MCF 10A (cell line): ENCODE measurements around the gene CDYL. TPM values are rescaled to one million over a fixed set of nuclear protein-coding genes. Genes with fewer than 3 reads are reported as not detected.

ENCODE experiments used
- BruUV-seq: library from RNA; stranded (reverse); fragments of 400-500 nt; replicated peaks from 2 replicates; lab custom pipeline; 2021; lab: Mats Ljungman, UMichigan
- CTCF ChIA-PET: fragments of 300-600 bp; sonication (Branson Sonifier 250); formaldehyde crosslinking; extraction: SDS; loops from one replicate; lab custom pipeline; 2021; ENCODE audit warnings: antibody characterized with exemption, inconsistent platforms; lab: Yijun Ruan, JAX
- POLR2A ChIA-PET: fragments of 300-600, 350-650 bp; sonication (Branson Sonifier 250); formaldehyde crosslinking; extraction: SDS; loops from one replicate; lab custom pipeline; 2020; ENCODE audit warnings: antibody characterized with exemption, inconsistent platforms; lab: Yijun Ruan, JAX
- DNase-seq: peaks from one replicate; pipeline ENCODE4 v3.0.0-alpha.2; 2018; ENCODE audit not compliant: unreplicated experiment
- H3K27ac Mint-ChIP-seq: one replicate; pipeline ENCODE4 v1.8.0; 2022; ENCODE audit warnings: mild to moderate bottlenecking, low read depth, mixed read lengths; ENCODE audit not compliant: unreplicated experiment
- H3K27me3 Mint-ChIP-seq: one replicate; pipeline ENCODE4 v1.8.0; 2022; ENCODE audit warnings: mixed read lengths; ENCODE audit not compliant: insufficient read depth, unreplicated experiment
- H3K36me3 Mint-ChIP-seq: one replicate; pipeline ENCODE4 v1.8.0; 2022; ENCODE audit warnings: mild to moderate bottlenecking, moderate library complexity, mixed read lengths; ENCODE audit not compliant: insufficient read depth, unreplicated experiment
- H3K4me1 Mint-ChIP-seq: one replicate; pipeline ENCODE4 v1.8.0; 2022; ENCODE audit warnings: mixed read lengths; ENCODE audit not compliant: insufficient read depth, unreplicated experiment
- H3K4me3 Mint-ChIP-seq: one replicate; pipeline ENCODE4 v1.8.0; 2022; ENCODE audit warnings: mild to moderate bottlenecking, moderate library complexity, mixed read lengths; ENCODE audit not compliant: unreplicated experiment
- H3K9me3 Mint-ChIP-seq: one replicate; pipeline ENCODE4 v1.8.0; 2022; ENCODE audit warnings: mixed read lengths; ENCODE audit not compliant: unreplicated experiment
- intact Hi-C: fragments of 100-400 bp; cut with micrococcal nuclease; formaldehyde crosslinking; loops from 2 replicates; pipeline ENCODE4 v1.14.1; 2022
- total RNA-seq: library from RNA; stranded (reverse); gene quantifications from 2 replicates; pipeline ENCODE4 v1.2.3, GENCODE V29; 2022
- TF ChIP-seq, protein P1 (sequence below): fragments of 200-600 bp; IDR thresholded peaks from one replicate; pipeline ENCODE4 v1.8.0; 2022; ENCODE audit warnings: antibody characterized with exemption, mild to moderate bottlenecking; ENCODE audit not compliant: unreplicated experiment

CDYL gene
- total RNA-seq, 1 experiment from 2014 or later = 48.9 TPM

DNA sequence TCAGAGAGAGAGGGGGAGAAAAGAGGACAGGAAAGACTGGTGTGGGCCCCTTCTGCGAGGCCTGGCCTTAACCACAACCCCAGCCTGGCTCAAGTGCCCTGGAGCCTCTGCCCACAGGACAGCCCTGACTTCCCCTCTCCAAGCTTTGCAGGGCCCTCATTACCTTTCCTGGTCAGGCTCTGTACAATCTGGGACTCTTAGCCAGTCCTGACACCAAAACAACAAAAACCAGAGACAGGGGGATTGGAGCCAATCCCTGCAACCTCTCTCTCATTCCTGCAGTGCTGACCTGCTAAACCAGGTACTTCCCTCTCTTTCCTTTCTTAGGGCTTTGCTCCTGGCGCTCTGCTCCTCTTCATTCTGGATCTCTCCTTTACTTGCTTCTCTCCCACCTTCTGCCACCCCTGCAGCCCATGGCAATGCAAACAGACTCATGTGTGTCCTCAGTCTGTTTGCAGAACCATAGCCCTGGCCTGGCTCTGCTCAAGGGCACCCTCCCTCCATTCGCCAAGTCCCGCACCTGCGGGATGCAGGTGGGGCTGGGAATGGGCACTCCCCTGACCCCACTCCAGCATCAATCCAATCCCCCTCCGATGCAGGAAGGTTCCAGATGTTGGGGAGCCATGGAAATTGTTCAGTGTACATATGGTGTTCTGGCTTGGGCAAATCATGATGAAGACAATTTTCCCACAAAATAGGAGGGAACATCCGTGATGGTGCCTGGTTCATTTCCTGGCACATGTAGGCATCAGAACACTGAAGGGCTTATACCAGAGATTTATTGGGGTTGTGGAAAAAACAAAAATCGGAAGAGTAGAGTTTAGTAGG, 189.6 kb downstream of the CDYL start:
- intact Hi-C loops = no loop called here
- TF ChIP-seq, protein P1, sequence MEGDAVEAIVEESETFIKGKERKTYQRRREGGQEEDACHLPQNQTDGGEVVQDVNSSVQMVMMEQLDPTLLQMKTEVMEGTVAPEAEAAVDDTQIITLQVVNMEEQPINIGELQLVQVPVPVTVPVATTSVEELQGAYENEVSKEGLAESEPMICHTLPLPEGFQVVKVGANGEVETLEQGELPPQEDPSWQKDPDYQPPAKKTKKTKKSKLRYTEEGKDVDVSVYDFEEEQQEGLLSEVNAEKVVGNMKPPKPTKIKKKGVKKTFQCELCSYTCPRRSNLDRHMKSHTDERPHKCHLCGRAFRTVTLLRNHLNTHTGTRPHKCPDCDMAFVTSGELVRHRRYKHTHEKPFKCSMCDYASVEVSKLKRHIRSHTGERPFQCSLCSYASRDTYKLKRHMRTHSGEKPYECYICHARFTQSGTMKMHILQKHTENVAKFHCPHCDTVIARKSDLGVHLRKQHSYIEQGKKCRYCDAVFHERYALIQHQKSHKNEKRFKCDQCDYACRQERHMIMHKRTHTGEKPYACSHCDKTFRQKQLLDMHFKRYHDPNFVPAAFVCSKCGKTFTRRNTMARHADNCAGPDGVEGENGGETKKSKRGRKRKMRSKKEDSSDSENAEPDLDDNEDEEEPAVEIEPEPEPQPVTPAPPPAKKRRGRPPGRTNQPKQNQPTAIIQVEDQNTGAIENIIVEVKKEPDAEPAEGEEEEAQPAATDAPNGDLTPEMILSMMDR = no peak
- no peaks in the 10 kb centered on the region for H3K9me3 Mint-ChIP-seq
- CTCF ChIA-PET = no interaction called here
- DNase-seq = no peak
- POLR2A ChIA-PET = no interaction called here
- no peaks in the 10 kb centered on the region for H3K36me3 Mint-ChIP-seq
- H3K27me3 Mint-ChIP-seq = no peaks in the 10 kb centered on the region
- no peak overlapping the region for H3K4me3 Mint-ChIP-seq
- H3K4me1 Mint-ChIP-seq = no peaks in the 10 kb centered on the region
- BruUV-seq = no TSS peak
- H3K27ac Mint-ChIP-seq = no peak overlapping the region

DNA sequence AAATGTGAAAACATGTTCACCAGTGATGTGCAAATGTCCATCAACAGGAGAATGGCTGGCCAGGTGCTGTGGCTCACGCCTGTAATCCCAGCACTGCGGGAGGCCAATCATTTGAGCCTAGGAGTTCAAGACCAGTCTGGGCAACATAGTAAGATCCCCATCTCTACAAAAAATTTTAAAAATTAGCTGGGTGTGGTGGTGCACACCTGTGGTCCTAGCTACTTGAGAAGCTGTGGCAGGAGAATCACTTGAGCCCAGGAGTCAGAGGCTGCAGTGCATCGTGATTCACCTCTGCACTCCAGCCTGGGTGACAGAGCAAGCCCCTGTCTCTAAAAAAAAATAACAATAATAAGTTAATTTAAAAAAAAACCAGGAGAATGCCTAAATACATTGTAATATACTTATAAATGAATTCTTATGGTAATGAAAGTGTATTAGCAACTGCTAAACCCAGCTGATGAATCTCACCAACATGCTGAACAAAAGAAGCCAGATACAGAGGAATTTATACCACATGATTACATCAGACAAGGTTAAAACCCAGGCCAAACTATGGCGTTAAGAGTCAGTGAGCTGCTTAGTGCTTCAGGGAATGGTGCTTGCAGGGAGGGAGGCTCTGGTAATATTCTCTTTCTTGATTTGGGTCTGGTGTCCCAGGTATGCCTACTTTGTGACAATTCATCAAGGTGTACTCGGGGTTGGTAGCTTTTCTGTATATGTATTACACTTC, 191.3 kb downstream of the CDYL start:
- Mint-ChIP-seq H3K27ac (no peak overlapping the region), H3K27me3 (no peaks in the 10 kb centered on the region), H3K4me3 (no peak overlapping the region), H3K9me3 (no peaks in the 10 kb centered on the region), H3K4me1 (no peaks in the 10 kb centered on the region), H3K36me3 (no peaks in the 10 kb centered on the region)
- intact Hi-C loops = no loop called here
- TF ChIP-seq, protein P1 = no peak
- no TSS peak for BruUV-seq
- ChIA-PET POLR2A (interaction anchor here (0.6 to 0.9 kb wide), 3 partner anchors 11 to 20 kb away, joined by 3 read pairs; no protein-coding TSS in a partner anchor), CTCF (no interaction called here)
- no peak for DNase-seq

DNA sequence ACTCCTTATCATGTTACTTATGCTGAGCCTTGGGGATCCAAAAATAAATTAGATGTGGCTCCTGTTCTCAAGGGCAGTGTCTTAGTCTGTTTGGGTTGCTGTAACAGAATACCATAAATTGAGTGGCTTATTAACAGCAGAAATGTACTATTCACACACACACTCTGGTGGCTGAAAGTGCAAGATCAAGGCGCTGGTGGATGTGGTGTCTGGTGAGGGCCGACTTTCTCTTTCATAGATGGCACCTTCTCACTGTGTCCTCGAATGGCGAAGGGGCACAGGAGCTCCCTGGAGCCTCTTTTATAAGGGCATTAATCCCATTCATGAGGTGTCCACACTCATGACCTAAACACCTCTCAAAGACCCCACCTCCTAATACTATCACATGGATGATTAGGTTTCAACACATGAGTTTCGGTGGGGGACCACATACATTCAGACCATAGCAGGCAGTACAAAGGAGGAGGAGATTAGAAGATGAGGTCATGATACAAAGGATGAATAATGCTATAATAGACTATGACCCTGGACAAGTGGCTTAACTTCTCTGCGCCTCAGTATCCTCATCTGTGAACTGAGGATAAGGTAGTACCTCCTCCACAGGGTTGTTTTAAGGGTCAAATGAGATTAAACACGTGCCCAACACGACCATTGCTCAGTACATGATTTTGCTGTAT, 193.5 kb downstream of the CDYL start:
- ChIA-PET POLR2A (interaction anchor here (0.6 to 0.7 kb wide), 2 partner anchors 250 to 712 kb away, joined by 3 read pairs; no protein-coding TSS in a partner anchor), CTCF (no interaction called here)
- no peak overlapping the region for H3K27ac Mint-ChIP-seq
- H3K36me3 Mint-ChIP-seq = no peaks in the 10 kb centered on the region
- H3K4me1 Mint-ChIP-seq = no peaks in the 10 kb centered on the region
- no TSS peak for BruUV-seq
- TF ChIP-seq, protein P1 = no peak
- intact Hi-C loops = no loop called here
- no peak overlapping the region for H3K4me3 Mint-ChIP-seq
- H3K27me3 Mint-ChIP-seq = no peaks in the 10 kb centered on the region
- DNase-seq = no peak
- no peaks in the 10 kb centered on the region for H3K9me3 Mint-ChIP-seq
